ENCODE measurements around the gene OXNAD1.

OXNAD1 gene

GRCh38 chr3:16279010-16279801, 14.2 kb downstream of the OXNAD1 start:
- no peak for DNase-seq

- no peak for DNase-seq
Observed at GRCh38 chr3:16280671-16281070, 15.7 kb downstream of the OXNAD1 start.

GRCh38 chr3:16284633-16285032, 19.6 kb downstream of the OXNAD1 start:
- DNase-seq: no peak

- DNase-seq: no peak
Observed at GRCh38 chr3:16286161-16286560, 21.1 kb downstream of the OXNAD1 start.

- DNase-seq: no peak
Observed at GRCh38 chr3:16286751-16287543, 21.9 kb downstream of the OXNAD1 start.

DNA sequence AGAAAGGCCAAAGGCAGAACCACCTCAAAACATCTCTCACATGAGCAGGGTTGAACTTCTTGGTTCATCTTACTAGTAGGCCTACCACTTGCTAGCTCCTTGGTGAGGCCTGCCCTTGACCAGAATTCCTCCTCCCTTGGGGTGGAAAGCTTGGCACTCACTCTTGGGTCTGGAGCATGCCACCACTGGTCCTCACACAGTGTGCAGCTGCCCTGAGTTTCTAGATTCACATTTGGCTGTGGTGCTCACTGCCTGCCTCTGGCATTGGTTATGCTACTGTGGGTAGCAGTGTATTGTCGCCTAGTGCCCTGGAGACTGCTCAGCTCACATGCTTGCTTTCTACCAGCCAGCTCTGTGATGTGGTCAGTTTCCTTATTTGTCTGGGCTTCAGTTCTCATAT, 23.7 kb downstream of the OXNAD1 start:
- no peak for DNase-seq

- DNase-seq: no peak
Observed at GRCh38 chr3:16289144-16289889, 24.3 kb downstream of the OXNAD1 start.

DNA sequence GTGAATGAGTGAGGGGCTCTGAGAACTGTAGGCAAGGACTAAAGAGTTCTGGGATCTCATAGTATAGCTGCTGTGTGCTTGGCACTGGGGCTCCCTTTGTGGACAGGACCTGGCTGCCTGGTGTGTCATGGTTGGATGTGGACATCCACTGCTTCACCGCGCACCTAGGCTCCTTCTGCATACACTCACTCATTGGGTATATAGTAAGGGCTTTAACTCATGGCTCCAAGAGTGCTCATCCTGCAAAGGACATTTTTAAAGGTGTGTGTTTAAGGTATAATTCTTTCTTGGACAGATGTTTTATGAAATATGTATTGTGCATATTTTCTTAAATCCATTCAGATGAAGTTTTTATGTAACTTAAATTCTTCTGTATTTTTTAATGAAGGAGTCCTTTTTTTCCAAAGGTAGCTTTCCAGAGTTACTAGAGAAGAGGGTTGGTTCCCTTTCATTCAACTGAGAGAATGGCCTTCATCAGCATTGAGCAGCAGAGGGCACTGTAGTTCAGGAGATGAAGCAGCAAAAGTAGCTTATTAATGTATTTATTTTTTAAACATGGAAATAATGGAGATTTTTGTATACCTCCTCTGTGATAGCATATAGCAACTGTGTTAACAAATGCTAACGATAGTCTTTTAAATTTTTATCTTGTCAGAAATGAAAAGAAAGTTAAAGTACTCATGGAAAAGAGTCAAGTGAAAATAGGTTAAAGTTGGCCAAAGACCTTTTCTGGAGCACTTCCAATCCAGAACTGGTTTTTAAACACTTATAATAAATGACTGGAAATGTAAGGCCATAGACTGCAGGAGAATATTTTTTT, 25.2 kb downstream of the OXNAD1 start:
- DNase-seq: no peak

- DNase-seq: no peak
Observed at GRCh38 chr3:16290827-16291196, 25.8 kb downstream of the OXNAD1 start.

DNA sequence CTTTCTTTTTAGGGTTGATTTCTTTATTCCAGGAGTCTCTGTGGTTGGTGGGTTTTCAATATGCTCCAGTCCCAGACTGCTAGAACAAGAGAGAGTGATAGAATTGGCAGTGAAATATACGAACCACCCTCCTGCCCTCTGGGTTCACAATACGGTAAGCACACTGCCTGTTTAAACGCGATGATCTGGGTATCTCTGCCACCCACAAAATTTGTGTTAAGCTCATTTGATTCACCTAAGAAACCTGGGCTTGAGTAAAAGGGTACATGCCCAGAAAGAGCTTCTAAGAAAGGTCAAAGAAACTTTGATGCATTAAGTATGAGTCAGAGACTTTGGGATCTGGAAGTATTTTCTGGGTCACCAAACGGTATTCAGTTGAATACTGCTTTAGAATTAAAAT, 29.8 kb downstream of the OXNAD1 start:
- no peak for DNase-seq

DNA sequence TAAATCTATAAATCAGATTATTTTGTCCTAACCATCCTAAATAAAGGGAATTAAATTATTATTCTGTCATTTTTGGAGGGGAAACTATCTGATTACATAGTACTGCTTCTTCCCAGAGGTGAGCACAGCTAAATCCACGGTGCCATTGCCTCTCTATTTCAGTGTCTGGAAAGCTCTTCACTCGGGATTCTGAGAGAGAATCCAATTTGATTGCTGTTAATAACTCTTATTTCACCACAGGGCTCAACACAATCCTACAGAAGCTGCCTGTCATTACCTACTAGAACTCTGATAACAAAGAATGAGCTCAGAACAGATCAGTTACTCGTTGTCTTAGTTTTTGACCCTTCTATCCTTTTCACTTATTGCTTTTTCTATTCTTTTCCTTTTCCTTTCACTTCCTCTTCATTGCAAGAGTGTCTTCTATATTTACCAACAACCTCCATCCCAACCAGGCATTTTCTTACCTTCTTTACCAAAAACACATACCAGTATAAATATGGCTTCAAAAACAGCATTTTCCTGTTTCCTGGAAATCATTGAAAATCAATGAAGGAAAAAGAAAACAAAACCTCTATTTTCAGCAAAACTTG, 30.4 kb downstream of the OXNAD1 start:
- no peak for DNase-seq

- no peak for DNase-seq
Observed at GRCh38 chr3:16297997-16298885, 33.2 kb downstream of the OXNAD1 start.

DNA sequence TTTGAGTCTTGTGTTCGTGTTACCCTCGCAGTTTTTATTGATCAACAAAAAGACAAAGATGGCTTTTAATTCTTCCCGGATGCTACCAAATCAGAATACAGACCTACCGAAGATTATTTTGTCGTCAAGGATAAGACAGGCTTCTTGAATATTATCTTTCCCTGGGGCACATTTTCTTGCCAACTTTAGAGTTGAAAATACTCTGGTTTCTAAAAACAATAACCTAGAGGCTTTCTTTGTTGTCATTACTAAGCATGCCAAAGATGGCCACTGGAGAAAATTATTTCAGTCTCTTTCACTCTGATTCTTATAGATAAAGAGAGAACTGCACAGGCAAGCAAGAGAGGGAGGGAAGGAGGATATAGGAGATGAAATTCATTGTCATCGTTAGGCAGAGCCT, 33.9 kb downstream of the OXNAD1 start:
- no peak for DNase-seq

DNA sequence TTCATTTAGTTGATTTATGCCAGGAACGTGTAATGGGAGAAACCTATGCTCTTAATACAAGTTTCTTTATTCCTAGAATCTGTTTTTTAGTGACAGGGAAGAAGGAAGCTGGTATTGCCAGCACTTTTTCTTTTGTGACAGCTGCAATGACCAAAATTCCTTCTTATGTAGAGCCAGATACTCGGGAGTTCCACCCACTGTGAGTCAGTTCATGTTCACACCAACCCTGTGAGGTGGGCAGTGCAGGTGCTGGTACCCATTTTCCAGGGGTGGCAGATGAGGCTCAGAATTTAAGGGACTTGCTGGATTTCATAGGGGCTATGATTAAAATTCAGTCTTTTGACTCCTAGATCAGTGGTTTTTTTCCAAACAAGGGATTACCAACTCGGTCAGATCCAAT, 34.7 kb downstream of the OXNAD1 start:
- DNase-seq: no peak

DNA sequence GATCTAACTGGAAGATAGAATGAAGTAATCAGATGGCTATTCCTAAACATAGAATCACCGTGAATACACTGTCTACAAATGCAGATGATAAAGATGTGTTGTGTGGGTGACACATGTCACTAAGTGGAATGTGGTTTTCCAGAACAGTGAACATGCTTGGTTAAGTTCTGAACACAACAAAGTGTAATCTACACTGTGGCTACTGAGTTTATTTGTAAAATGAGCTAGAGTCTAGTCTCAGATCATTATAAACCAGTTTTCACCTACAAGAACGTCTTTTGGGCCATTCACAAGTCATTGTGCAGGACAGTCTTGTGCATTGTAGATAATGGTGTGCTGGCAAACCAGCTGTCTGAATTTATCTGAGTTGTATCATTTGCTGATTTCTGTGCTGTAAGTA, 35.3 kb downstream of the OXNAD1 start:
- DNase-seq: no peak

GRCh38 chr3:16300881-16301359, 35.9 kb downstream of the OXNAD1 start:
- DNase-seq: no peak

DNA sequence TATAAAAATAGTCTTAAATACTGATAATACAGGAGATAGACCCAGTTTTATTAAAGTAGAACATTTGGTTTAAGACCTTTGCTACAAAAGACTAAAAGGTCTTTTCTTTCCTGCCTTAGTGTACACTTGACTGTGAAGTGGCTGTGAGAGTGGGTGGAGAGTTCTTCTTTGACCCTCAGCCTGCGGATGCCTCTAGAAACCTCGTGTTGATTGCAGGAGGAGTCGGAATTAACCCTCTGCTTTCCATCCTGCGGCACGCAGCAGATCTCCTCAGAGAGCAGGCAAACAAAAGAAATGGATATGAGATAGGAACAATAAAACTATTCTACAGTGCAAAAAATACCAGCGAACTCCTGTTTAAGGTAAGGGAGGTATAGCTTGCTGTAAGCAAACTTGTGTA, 36.5 kb downstream of the OXNAD1 start:
- DNase-seq: no peak

GRCh38 chr3:16302082-16302631, 37.1 kb downstream of the OXNAD1 start:
- no peak for DNase-seq

GRCh38 chr3:16303037-16303575, 38.1 kb downstream of the OXNAD1 start:
- no peak for DNase-seq
